NCI-H460 (cell line): ENCODE data around the gene TTC39A. TPM values are rescaled to one million over a fixed set of nuclear protein-coding genes. Genes with fewer than 3 reads are reported as not detected.

ENCODE experiments used
- total RNA-seq: library from RNA; depleted of rRNA; stranded (reverse); fragments of >200 nt; shearing (Covaris generic); gene quantifications from 2 replicates; pipeline ENCODE4 v1.2.3, GENCODE V29; 2014; rRNA removed

TTC39A gene
- total RNA-seq, 1 experiment from 2014 or later = 2.3 TPM

Other genes with a start within 250 kb of the TTC39A start
- gene C1orf185, start 228.3 kb downstream of the TTC39A start, total RNA-seq = not detected in 2 replicates
- 86.0 and 91.8 TPM in 2 replicates for gene RNF11, start 94.3 kb downstream of the TTC39A start, total RNA-seq
- gene EPS15, start 188.7 kb upstream of the TTC39A start, total RNA-seq = 20.5 and 21.3 TPM in 2 replicates